ENCODE results near the gene TTC9B.
"Not testable (repeated sequence)": the region's sequence is repeated elsewhere in the genome, so short reads cannot be mapped to it uniquely, and the experiment has no call there.

TTC9B gene

DNA sequence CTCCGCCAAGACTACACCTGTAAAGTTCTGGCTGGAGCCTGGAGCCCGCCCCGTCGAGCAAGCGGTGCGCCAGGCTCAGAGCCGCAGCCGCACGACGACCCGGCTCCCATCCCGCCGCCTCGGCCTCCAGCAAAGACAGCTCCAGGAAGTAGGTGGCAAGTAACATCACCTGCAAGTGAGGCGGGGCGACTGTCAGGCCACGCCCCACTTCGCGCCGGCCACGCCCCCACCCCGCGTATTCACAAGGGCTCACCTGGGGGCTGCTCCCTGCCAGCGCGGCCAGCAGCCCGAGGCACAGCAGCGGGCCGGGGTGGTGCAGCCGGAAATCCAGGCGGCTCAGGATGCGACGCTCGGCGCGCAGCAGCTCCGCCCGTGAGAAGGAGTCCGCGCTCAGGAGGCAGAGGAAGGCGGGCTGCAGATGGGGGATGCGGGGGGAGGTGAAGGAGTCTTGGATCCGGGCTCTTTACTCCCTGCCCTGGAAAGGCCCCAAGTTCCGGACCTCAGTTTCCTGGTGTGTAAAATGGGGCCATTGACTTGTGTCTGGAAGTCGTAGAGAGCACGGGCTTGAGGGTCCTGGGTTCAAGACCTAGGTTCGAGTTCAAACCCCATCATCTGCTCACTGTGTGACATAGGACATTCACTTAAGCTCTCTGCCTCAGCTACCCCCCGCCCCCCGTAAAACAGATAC lies 5.1 kb upstream of the TTC9B start:
- POLR2A ChIA-PET, result no interaction called here
- TF ChIP-seq, protein P1, sequence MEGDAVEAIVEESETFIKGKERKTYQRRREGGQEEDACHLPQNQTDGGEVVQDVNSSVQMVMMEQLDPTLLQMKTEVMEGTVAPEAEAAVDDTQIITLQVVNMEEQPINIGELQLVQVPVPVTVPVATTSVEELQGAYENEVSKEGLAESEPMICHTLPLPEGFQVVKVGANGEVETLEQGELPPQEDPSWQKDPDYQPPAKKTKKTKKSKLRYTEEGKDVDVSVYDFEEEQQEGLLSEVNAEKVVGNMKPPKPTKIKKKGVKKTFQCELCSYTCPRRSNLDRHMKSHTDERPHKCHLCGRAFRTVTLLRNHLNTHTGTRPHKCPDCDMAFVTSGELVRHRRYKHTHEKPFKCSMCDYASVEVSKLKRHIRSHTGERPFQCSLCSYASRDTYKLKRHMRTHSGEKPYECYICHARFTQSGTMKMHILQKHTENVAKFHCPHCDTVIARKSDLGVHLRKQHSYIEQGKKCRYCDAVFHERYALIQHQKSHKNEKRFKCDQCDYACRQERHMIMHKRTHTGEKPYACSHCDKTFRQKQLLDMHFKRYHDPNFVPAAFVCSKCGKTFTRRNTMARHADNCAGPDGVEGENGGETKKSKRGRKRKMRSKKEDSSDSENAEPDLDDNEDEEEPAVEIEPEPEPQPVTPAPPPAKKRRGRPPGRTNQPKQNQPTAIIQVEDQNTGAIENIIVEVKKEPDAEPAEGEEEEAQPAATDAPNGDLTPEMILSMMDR (IDR thresholded peaks at IDR 0.05; ENCODE audit: insufficient read depth, low read length, missing control alignments), result no peak
- CTCF ChIA-PET, result interaction anchor here (0.9 to 3.4 kb wide), 5 partner anchors 17 to 89 kb away, joined by 3 to 37 read pairs (median 4); no protein-coding TSS in a partner anchor
- no peak overlapping the region for H3K4me3 ChIP-seq (ENCODE audit: low read depth, low read length)
- DNase-seq (ENCODE audit: low read depth, low spot score), result no peak

DNA sequence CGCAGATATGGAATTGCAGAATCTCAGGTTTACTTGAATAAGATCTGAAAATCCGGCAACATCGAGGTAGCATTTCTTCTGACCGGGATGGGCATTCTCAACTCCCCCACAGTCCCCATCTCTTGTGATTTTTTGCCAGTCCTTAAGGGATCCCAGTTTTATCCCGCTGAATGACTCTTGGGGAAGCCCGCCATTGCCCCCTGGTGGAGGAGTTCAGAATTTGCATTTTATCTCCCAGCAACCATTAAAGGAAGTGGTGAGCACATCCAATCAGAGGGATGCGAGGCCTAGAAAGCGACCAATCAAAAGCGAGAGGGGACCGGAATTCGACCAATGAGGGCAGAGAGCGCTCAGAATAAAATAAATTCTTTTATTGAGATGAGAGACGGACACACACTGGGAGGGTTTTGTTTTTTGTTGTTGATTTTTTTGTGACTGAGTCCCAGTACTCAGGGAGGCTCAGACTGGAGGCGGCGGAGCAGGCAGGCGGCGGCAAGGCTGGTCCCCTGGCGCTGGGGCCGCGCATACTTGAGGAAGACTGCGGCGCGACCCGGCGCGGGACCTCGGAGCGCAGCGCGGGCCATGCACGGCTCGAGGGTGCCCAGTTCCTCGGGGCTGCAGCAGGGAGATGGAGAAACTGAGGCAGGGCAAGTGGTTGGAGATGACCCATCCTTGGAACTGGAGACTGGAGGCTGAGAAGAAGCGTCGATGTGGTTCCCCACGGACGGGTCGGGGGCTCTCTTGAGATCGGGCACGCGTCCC lies 3.9 kb upstream of the TTC9B start:
- POLR2A ChIA-PET, result no interaction called here
- TF ChIP-seq, protein P1 (IDR thresholded peaks at IDR 0.05; ENCODE audit: insufficient read depth, low read length, missing control alignments), result peak; percentile 58
- no peak overlapping the region for H3K4me3 ChIP-seq (ENCODE audit: low read depth, low read length)
- peak; percentile 53 for DNase-seq (ENCODE audit: low read depth, low spot score)
- CTCF ChIA-PET, result interaction anchor here (0.7 to 3.4 kb wide), 9 partner anchors 16 to 87 kb away, joined by 3 to 44 read pairs (median 4); no protein-coding TSS in a partner anchor

DNA sequence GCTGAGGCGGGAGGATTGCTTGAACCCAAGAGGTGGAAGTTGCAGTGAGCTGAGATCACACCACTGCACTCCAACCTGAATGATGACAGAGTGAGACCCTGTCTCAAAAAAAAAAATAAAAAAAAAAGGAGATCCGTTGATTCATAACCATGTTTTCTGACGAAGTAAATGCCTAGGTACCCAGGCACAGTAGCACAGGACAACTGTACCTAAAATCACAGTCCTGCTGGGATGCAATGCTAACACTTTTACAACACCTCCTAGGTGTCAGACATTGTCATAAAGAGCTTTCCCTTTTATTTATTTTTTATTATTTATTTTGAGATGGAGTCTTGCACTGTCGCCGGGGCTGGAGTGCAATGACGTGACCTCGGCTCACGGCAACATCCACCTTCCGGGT lies 2.5 kb upstream of the TTC9B start:
- POLR2A ChIA-PET, result no interaction called here
- TF ChIP-seq, protein P1 (IDR thresholded peaks at IDR 0.05; ENCODE audit: insufficient read depth, low read length, missing control alignments), result no peak
- no peak for DNase-seq (ENCODE audit: low read depth, low spot score)
- CTCF ChIA-PET, result interaction anchor here (0.8 to 2.8 kb wide), 15 partner anchors 8 to 93 kb away, joined by 3 to 44 read pairs (median 4); no protein-coding TSS in a partner anchor
- H3K4me3 ChIP-seq (ENCODE audit: low read depth, low read length), result no peak overlapping the region

DNA sequence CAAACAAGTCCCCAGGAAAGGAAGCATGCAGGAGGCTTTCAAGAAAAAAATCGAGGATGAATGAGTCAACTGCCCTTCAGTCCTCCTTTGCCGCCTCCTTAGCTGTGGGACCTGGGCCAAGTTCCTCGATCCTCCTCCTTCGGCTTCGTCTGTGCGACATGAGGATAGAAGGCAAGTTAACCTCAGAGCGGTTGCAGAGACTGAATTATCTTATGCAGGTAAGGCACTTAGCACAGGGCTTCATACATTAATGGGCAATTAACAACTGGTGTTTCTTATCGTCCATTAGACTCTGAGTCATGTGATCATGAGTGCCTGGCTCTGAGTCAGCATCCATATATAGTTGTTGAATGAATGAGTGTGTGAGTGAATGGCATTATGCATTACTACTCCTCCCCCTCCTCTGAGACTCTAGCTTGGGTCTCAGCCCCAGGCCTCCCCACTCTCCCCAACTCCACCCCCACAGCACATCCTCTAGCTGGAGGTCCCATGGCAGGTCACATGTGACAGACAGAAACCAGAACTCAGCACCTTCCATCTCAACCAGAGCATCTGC lies 1.6 kb upstream of the TTC9B start:
- POLR2A ChIA-PET, result no interaction called here
- TF ChIP-seq, protein P1 (IDR thresholded peaks at IDR 0.05; ENCODE audit: insufficient read depth, low read length, missing control alignments), result no peak
- no peak overlapping the region for H3K4me3 ChIP-seq (ENCODE audit: low read depth, low read length)
- DNase-seq (ENCODE audit: low read depth, low spot score), result no peak
- CTCF ChIA-PET, result interaction anchor here (1.0 to 2.8 kb wide), 10 partner anchors 9 to 83 kb away, joined by 3 to 44 read pairs (median 5); no protein-coding TSS in a partner anchor

DNA sequence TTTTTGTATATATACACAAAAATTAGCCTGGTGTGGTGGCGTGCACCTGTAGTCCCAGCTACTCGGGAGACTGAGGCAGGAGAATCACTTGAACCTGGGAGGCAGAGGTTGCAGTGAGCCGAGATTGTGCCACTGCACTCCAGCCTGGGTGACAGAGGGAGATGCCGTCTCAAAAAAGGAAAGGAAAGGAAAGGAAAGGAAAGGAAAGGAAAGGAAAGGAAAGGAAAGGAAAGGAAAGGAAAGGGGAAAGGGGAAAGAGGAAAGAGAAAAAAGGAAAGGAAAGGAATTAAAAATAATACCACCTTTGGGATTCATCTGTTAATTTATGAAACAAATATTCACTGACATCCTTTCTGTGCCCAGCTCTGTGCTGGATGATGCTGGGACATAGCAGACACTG lies 845 bp upstream of the TTC9B start:
- H3K4me3 ChIP-seq (ENCODE audit: low read depth, low read length); DNase-seq (ENCODE audit: low read depth, low spot score); POLR2A ChIA-PET: not testable (repeated sequence)
- CTCF ChIA-PET, result interaction anchor here (1.0 to 3.4 kb wide), 7 partner anchors 9 to 78 kb away, joined by 3 to 35 read pairs (median 6); no protein-coding TSS in a partner anchor

DNA sequence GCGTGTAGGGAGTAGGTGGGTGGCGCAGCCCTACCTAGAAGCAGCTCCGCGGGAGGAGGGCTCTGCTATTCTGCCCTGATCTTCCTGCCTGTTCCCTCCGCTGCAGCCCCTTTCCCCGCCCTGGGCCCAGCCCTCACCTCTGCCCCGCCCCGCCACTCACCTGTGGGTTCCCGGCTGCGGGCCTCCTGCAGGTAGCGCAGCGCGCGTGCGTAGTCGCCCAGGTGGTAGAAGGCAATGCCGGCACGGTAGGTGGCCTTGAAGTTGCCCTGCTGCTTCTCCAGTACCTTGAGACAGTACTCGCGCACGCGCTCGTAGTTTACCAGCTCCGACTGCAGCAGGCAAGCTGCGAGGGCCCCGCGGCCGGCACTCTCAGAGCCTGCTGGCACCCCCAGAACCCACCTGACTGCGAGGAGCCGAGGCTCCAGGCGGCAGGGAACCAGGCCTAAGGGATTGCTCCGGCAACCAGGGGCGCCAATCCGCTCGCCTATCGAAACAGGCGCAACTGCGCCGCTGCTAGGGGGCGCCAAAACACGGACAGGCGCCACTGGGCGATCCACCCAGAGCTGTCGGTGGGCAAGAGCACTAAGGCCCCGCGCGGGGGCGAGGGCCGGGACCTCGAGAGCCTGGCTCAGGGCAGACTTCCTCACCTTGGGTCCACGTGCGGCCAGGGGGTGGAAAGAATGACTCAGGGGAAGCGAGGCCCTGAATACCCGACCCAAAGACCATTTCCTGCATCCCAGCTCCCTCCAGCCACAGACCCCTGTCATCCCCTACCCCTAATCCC lies 965 bp downstream of the TTC9B start:
- ChIA-PET POLR2A (no interaction called here), CTCF (interaction anchor here (1.0 to 3.4 kb wide), 4 partner anchors 10 to 77 kb away, joined by 3 to 35 read pairs (median 7); no protein-coding TSS in a partner anchor)
- TF ChIP-seq, protein P1 (IDR thresholded peaks at IDR 0.05; ENCODE audit: insufficient read depth, low read length, missing control alignments), result peak; percentile 36
- DNase-seq (ENCODE audit: low read depth, low spot score), result no peak
- no peak overlapping the region for H3K4me3 ChIP-seq (ENCODE audit: low read depth, low read length)

All from AG04449 (cell line).